Panc1 (cell line): Measurements from ENCODE around the gene RUNX1.

ENCODE experiments used
- CTCF ChIP-seq: fragments of 450-650 bp; IDR thresholded peaks from 2 replicates; pipeline ENCODE4 v1.5.1; 2017; ENCODE audit warnings: mild to moderate bottlenecking
- POLR2AphosphoS5 ChIP-seq: IDR thresholded peaks from 2 replicates; pipeline ENCODE4 v1.6.1; 2012; ENCODE audit warnings: mild to moderate bottlenecking, low read depth, low read length, moderate library complexity
- REST ChIP-seq, 2 experiments: IDR thresholded peaks; 2 replicates each; pipeline ENCODE4 v1.6.1; 2011 to 2012; ENCODE audit warnings: low read depth in 2 of 2, control low read depth in 1 of 2, low read length in 1 of 2, mild to moderate bottlenecking in 1 of 2, moderate library complexity in 1 of 2; ENCODE audit not compliant: insufficient read depth in 1 of 2

- TF ChIP-seq CTCF (no peak), REST (IDR thresholded peaks at IDR 0.05; ENCODE audit: insufficient read depth in 1 of 2, low read depth in 2 of 2, low read length in 1 of 2) (no peak), POLR2AphosphoS5 (no peak)
These were observed 7.2 kb downstream of the RUNX1 start for GRCh38 chr21:35041881-35042280.
